ENCODE measurements around the gene CILP2.
A peak's percentile ranks its signal among the peaks of the same experiment; 100 is the strongest.

CILP2 gene

GRCh38 chr19:19547674-19548336, 9.7 kb downstream of the CILP2 start:
- no peak for DNase-seq

GRCh38 chr19:19548915-19549759, 11.1 kb downstream of the CILP2 start:
- no peak for DNase-seq

GRCh38 chr19:19549804-19550464, 11.9 kb downstream of the CILP2 start:
- no peak for DNase-seq

GRCh38 chr19:19550485-19550929, 12.4 kb downstream of the CILP2 start:
- peak; percentile 83 for DNase-seq

- DNase-seq = no peak
Measured at GRCh38 chr19:19550972-19551852, 13.1 kb downstream of the CILP2 start.

- no peak for DNase-seq
Measured at GRCh38 chr19:19551853-19552192, 13.8 kb downstream of the CILP2 start.

- no peak for DNase-seq
Measured at GRCh38 chr19:19552798-19553197, 14.7 kb downstream of the CILP2 start.

- DNase-seq = no peak
Measured at GRCh38 chr19:19553670-19554069, 15.6 kb downstream of the CILP2 start.

GRCh38 chr19:19554074-19555023, 16.3 kb downstream of the CILP2 start:
- DNase-seq = peak; percentile 42

- DNase-seq = no peak
Measured at GRCh38 chr19:19558055-19558454, 20.0 kb downstream of the CILP2 start.

GRCh38 chr19:19558636-19559035, 20.6 kb downstream of the CILP2 start:
- no peak for DNase-seq

GRCh38 chr19:19559931-19560330, 21.9 kb downstream of the CILP2 start:
- DNase-seq = no peak

- DNase-seq = no peak
Measured at GRCh38 chr19:19561946-19562664, 24.0 kb downstream of the CILP2 start.

- no peak for DNase-seq
Measured at GRCh38 chr19:19562665-19563347, 24.7 kb downstream of the CILP2 start.

- DNase-seq = no peak
Measured at GRCh38 chr19:19563348-19563848, 25.3 kb downstream of the CILP2 start.

GRCh38 chr19:19566306-19566705, 28.2 kb downstream of the CILP2 start:
- DNase-seq = no peak

- no peak for DNase-seq
Measured at GRCh38 chr19:19567391-19567790, 29.3 kb downstream of the CILP2 start.

- DNase-seq = peak; percentile 39
Measured at GRCh38 chr19:19568802-19569756, 31.0 kb downstream of the CILP2 start.

- DNase-seq = no peak
Measured at GRCh38 chr19:19570571-19570970, 32.5 kb downstream of the CILP2 start.

All from fibroblast of skin of right quadriceps (primary cell).